K562 (cell line): ENCODE data around the gene C17orf114.
A peak's percentile ranks its signal among the peaks of the same experiment; 100 is the strongest.

Experiments
- ATAC-seq: fragments of 200-7000 bp; cut with Tn5 transposase; 3 replicates; pipeline ENCODE4 v1.9.1; 2020; ENCODE audit warnings: moderate library complexity
- BruUV-seq: library from RNA; stranded (reverse); fragments of 400-500 nt; replicated peaks from 2 replicates; lab custom pipeline; 2021; lab: Mats Ljungman, UMichigan
- CTCF ChIA-PET: fragments of 300-600 bp; formaldehyde crosslinking; extraction: SDS; loops from one replicate; lab custom pipeline; 2021; ENCODE audit warnings: low intra/inter-chr PET ratio; lab: Yijun Ruan, JAX
- POLR2A ChIA-PET: fragments of 300-600, 350-650 bp; sonication (Branson Sonifier 250); formaldehyde crosslinking; extraction: SDS; loops from one replicate; lab custom pipeline; 2021; ENCODE audit warnings: antibody characterized with exemption, inconsistent platforms; lab: Yijun Ruan, JAX
- DNase-seq, 4 experiments: peaks; one replicate each; pipeline versions ENCODE4 v3.0.0 to v3.0.0-alpha.2; 2011 to 2018; ENCODE audit warnings: low spot score in 3 of 4, mixed read lengths in 3 of 4; ENCODE audit errors: extremely low read depth in 1 of 4
- FAIRE-seq: peaks from 2 replicates; lab custom pipeline; 2011; peaks lifted over from hg19 to GRCh38; lab: Jason Lieb, UNC
- H2AFZ ChIP-seq: 2 replicates; pipeline ENCODE4 v1.6.0; 2011; ENCODE audit warnings: low read depth, low read length, control low read depth, inconsistent platforms
- H3K27ac ChIP-seq: fragments of 200-600 bp; 3 replicates; pipeline ENCODE4 v1.8.0; 2011; ENCODE audit warnings: low read depth, mild to moderate bottlenecking, control low read depth, inconsistent platforms, low read length, moderate library complexity, mixed read lengths; ENCODE audit errors: extremely low read depth
- H3K27me3 ChIP-seq, 2 experiments: fragments of 300-600 bp in 1 of 2; 2 replicates in 1 of 2; 3 replicates in 1 of 2; pipeline versions ENCODE4 v1.6.0 to v1.8.0; 2011; ENCODE audit warnings: inconsistent platforms in 2 of 2, low read length in 2 of 2, mild to moderate bottlenecking in 1 of 2, mixed read lengths in 1 of 2, moderate library complexity in 1 of 2; ENCODE audit not compliant: control insufficient read depth in 2 of 2, insufficient read depth in 2 of 2
- H3K36me3 ChIP-seq: fragments of 300-600 bp; 3 replicates; pipeline ENCODE4 v1.8.0; 2011; ENCODE audit warnings: mild to moderate bottlenecking, low read length, inconsistent platforms; ENCODE audit not compliant: control insufficient read depth, insufficient read depth
- H3K4me1 ChIP-seq, 2 experiments: fragments of 200-600 bp in 1 of 2; replicated peaks in 1 of 2; 2 replicates in 1 of 2; 3 replicates in 1 of 2; pipeline versions ENCODE4 v1.5.1 to v1.8.0; 2011; ENCODE audit warnings: inconsistent platforms in 2 of 2, low read length in 2 of 2, mild to moderate bottlenecking in 1 of 2, mixed read lengths in 1 of 2, moderate library complexity in 1 of 2; ENCODE audit not compliant: control insufficient read depth in 2 of 2, insufficient read depth in 2 of 2
- H3K4me2 ChIP-seq: 2 replicates; pipeline ENCODE4 v1.6.1; 2011; ENCODE audit warnings: low read length, control low read depth, inconsistent platforms, mixed read lengths; ENCODE audit not compliant: insufficient read depth
- H3K4me3 ChIP-seq: fragments of 200-600 bp; sonication (generic), shearing (Covaris generic); 2 replicates; pipeline ENCODE4 v1.5.1; 2016; ENCODE audit warnings: control low read depth, inconsistent platforms
- H3K79me2 ChIP-seq: fragments of 200-600 bp; 3 replicates; pipeline ENCODE4 v1.8.0; 2011; ENCODE audit warnings: low read length, inconsistent platforms; ENCODE audit not compliant: control insufficient read depth, insufficient read depth
- H3K9ac ChIP-seq, 2 experiments: 2 replicates each; pipeline versions ENCODE4 v1.6.0 to v1.6.1; 2011; ENCODE audit warnings: low read depth in 2 of 2, low read length in 2 of 2, control low read depth in 1 of 2, inconsistent platforms in 1 of 2, mild to moderate bottlenecking in 1 of 2, mixed read lengths in 1 of 2; ENCODE audit not compliant: insufficient read depth in 1 of 2
- H3K9me1 ChIP-seq: one replicate; pipeline ENCODE4 v1.6.0; 2011; ENCODE audit warnings: inconsistent platforms, mild to moderate bottlenecking, low read length, moderate library complexity; ENCODE audit not compliant: control insufficient read depth, insufficient read depth
- H3K9me3 ChIP-seq: replicated peaks from 2 replicates; pipeline ENCODE4 v1.5.1; 2011; ENCODE audit warnings: low read depth, low read length, inconsistent platforms; ENCODE audit not compliant: control insufficient read depth, insufficient read depth
- H4K20me1 ChIP-seq: replicated peaks from 2 replicates; pipeline ENCODE4 v1.6.1; 2011; ENCODE audit warnings: low read length, inconsistent platforms, mixed read lengths; ENCODE audit not compliant: control insufficient read depth, insufficient read depth
- CHAMP1 ChIP-seq: fragments of 450-650 bp; IDR thresholded peaks from 2 replicates; pipeline ENCODE4 v1.6.1; 2016; ENCODE audit warnings: mild to moderate bottlenecking
- ELK3 ChIP-seq: fragments of 450-650 bp; formaldehyde crosslinking; IDR thresholded peaks from 2 replicates; pipeline ENCODE4 v1.4.0; 2020; ENCODE audit warnings: mild to moderate bottlenecking
- ILF3 ChIP-seq: fragments of 450-650 bp; IDR thresholded peaks from 2 replicates; pipeline ENCODE4 v1.6.1; 2018; ENCODE audit warnings: antibody characterized with exemption, mild to moderate bottlenecking, moderate library complexity, borderline replicate concordance
- MYNN ChIP-seq, 2 experiments: sonication (generic); formaldehyde crosslinking in 1 of 2; IDR thresholded peaks; 2 replicates each; pipeline versions ENCODE4 v1.5.0 to v1.6.1; 2016 to 2020; ENCODE audit warnings: antibody characterized with exemption in 1 of 2, missing genetic modification reagents in 1 of 2
- RAD51 ChIP-seq: fragments of 450-650 bp; IDR thresholded peaks from 2 replicates; pipeline ENCODE4 v1.7.1; 2016; ENCODE audit warnings: low read depth, mild to moderate bottlenecking, borderline replicate concordance
- REST ChIP-seq, 2 experiments: fragments of 450-650 bp; formaldehyde crosslinking in 1 of 2; IDR thresholded peaks; 2 replicates each; pipeline versions ENCODE4 v1.4.0 to v1.6.1; 2014 to 2020; ENCODE audit warnings: mild to moderate bottlenecking in 2 of 2, borderline replicate concordance in 1 of 2, low read depth in 1 of 2
- ZNF778 ChIP-seq: fragments of 450-650 bp; formaldehyde crosslinking; IDR thresholded peaks from 2 replicates; pipeline ENCODE4 v1.4.0; 2020; ENCODE audit warnings: mild to moderate bottlenecking, moderate library complexity
- WGBS: fragments of 100-300 bp; shearing (Covaris generic); methylation state at CpG from one replicate; pipeline ENCODE4 v1.1.6; 2016; ENCODE audit warnings: low coverage, mixed read lengths; ENCODE audit not compliant: insufficient coverage; ENCODE audit errors: missing lambda C conversion rate; 5-methylcytosine and 5-hydroxymethylcytosine counted together
- in situ Hi-C: fragments of 300-500 bp; cut with MboI; formaldehyde crosslinking; loops from 4 replicates; pipeline ENCODE4 v1.15.0; 2018; ENCODE audit warnings: inconsistent platforms, mixed read lengths
- intact Hi-C: fragments of 100-400 bp; cut with micrococcal nuclease; formaldehyde crosslinking; loops from 2 replicates; pipeline ENCODE4 v1.14.2; 2022

C17orf114 gene

DNA sequence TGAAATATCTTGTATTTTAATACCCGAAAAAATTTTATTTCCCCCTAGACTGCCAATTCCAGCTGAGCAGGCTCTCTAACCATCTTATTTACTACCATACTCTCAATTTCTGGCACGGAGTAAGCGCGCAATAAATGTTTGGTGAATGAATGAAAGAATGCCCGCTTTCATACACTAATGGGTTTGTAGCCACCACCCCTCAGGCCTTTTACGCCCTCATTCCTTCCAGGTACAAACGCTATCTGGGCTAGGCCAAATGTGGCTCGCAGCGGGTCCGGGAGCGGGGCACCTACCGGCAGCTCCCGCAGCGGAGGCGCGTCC, 4.3 kb upstream of the C17orf114 start:
- ChIA-PET CTCF (no interaction called here), POLR2A (interaction anchor here (0.6 kb wide), 3 partner anchors 70 to 304 kb away, joined by 3 to 4 read pairs (median 3); no protein-coding TSS in a partner anchor)
- ATAC-seq, result no peak
- H3K27me3 ChIP-seq, result no peaks in the 10 kb centered on the region
- no TSS peak for BruUV-seq
- FAIRE-seq, result no peak
- no peak overlapping the region; the same call in 2 of the 3 replicates for H3K27ac ChIP-seq
- H3K36me3 ChIP-seq, result no peaks in the 10 kb centered on the region
- WGBS, result under 1% methylated on average over 9 of the region's 16 CpGs
- H3K4me2 ChIP-seq, result peak overlapping the region; percentile 78
- no peaks in the 10 kb centered on the region for H3K9me3 ChIP-seq
- H3K4me1 ChIP-seq, result peaks cover 3 to 22% of the 10 kb centered on the region in 2 experiments; a peak in 3 of 5 replicates
- in situ Hi-C loops (no loop called here), intact Hi-C loops (no loop called here)
- peak overlapping the region; percentile 79 for H2AFZ ChIP-seq
- peak overlapping the region; percentile 52 for H3K4me3 ChIP-seq
- no peak for DNase-seq
- H3K9ac ChIP-seq, result peak overlapping the region; percentile 56 to 92
- no peaks in the 10 kb centered on the region for H3K9me1 ChIP-seq
- H3K79me2 ChIP-seq, result no peaks in the 10 kb centered on the region
- H4K20me1 ChIP-seq, result no peaks in the 10 kb centered on the region; the same call in 1 of the 2 replicates
- TF ChIP-seq ELK3 (CRISPR knock-in tag) (no peak), ILF3 (no peak), ZNF778 (CRISPR knock-in tag) (no peak), CHAMP1 (no peak), MYNN (IDR thresholded peaks at IDR 0.05) (no peak), MYNN (CRISPR knock-in tag; IDR thresholded peaks at IDR 0.05) (no peak), RAD51 (no peak), REST (IDR thresholded peaks at IDR 0.05; ENCODE audit: borderline replicate concordance) (no peak), REST (CRISPR knock-in tag; IDR thresholded peaks at IDR 0.05; ENCODE audit: low read depth) (no peak)
